ENCODE results near the gene CA9. TPM values are rescaled to one million over a fixed set of nuclear protein-coding genes. Genes with fewer than 3 reads are reported as not detected.

CA9 gene
- total and polyA plus RNA-seq, 4 donors = 0.38 to 3.1 (median 0.96) TPM; not detected in 1

- Histone ChIP-seq H3K4me3 (ENCODE audit: low read depth, low read length) (peak overlapping the region; percentile 88), H3K27ac (ENCODE audit: low read depth, low read length) (peak overlapping the region; percentile 95), H3K27me3 (ENCODE audit: control insufficient read depth, insufficient read depth, low read length) (no peaks in the 10 kb centered on the region), H3K36me3 (ENCODE audit: control insufficient read depth, insufficient read depth, low read length) (peaks cover 13% of the 10 kb centered on the region), H3K4me1 (ENCODE audit: control insufficient read depth, insufficient read depth, low read length) (peaks cover 34% of the 10 kb centered on the region), H3K9me3 (ENCODE audit: control insufficient read depth, insufficient read depth, low read length) (no peaks in the 10 kb centered on the region)
- DNase-seq (ENCODE audit: low read depth in 4 of 6, low spot score in 6 of 6) = no peak
- 60% methylated on average over 11 of the region's 12 CpGs for WGBS (ENCODE audit: insufficient coverage)
These were observed 15.1 kb downstream of the CA9 start for GRCh38 chr9:35688558-35689541.

- DNase-seq (ENCODE audit: low read depth in 4 of 6, low spot score in 6 of 6) = peak in 1 of 6 donors; percentile 45
- Histone ChIP-seq H3K27me3 (ENCODE audit: control insufficient read depth, insufficient read depth, low read length) (no peaks in the 10 kb centered on the region), H3K27ac (ENCODE audit: low read depth, low read length) (peak within 1 kb of the TSS; percentile 95), H3K4me3 (ENCODE audit: low read depth, low read length) (peak within 1 kb of the TSS; percentile 88), H3K9me3 (ENCODE audit: control insufficient read depth, insufficient read depth, low read length) (no peaks in the 10 kb centered on the region), H3K36me3 (ENCODE audit: control insufficient read depth, insufficient read depth, low read length) (peaks cover 9% of the 10 kb centered on the region), H3K4me1 (ENCODE audit: control insufficient read depth, insufficient read depth, low read length) (peaks cover 34% of the 10 kb centered on the region)
- 9% methylated on average over 57 of the region's 61 CpGs for WGBS (ENCODE audit: insufficient coverage)
These were observed 16.0 kb downstream of the CA9 start, which contains the start of gene TPM2 for GRCh38 chr9:35689542-35690293. TSS of gene TPM2 (minus strand) at chr9:35689925. CDS start at chr9:35689817, 108 bp downstream.

GRCh38 chr9:35690294-35690613 is 16.5 kb downstream of the CA9 start:
- H3K27ac ChIP-seq (ENCODE audit: low read depth, low read length) = peak overlapping the region; percentile 95
- H3K4me1 ChIP-seq (ENCODE audit: control insufficient read depth, insufficient read depth, low read length) = peaks cover 34% of the 10 kb centered on the region
- peak in 1 of 6 donors; percentile 48 for DNase-seq (ENCODE audit: low read depth in 4 of 6, low spot score in 6 of 6)
- WGBS (ENCODE audit: insufficient coverage) = 0% methylated on average over 21 of the region's 21 CpGs
- H3K27me3 ChIP-seq (ENCODE audit: control insufficient read depth, insufficient read depth, low read length) = no peaks in the 10 kb centered on the region
- peak overlapping the region; percentile 88 for H3K4me3 ChIP-seq (ENCODE audit: low read depth, low read length)
- H3K9me3 ChIP-seq (ENCODE audit: control insufficient read depth, insufficient read depth, low read length) = no peaks in the 10 kb centered on the region
- peaks cover 4% of the 10 kb centered on the region for H3K36me3 ChIP-seq (ENCODE audit: control insufficient read depth, insufficient read depth, low read length)

GRCh38 chr9:35690614-35691333 is 17.0 kb downstream of the CA9 start:
- H3K36me3 ChIP-seq (ENCODE audit: control insufficient read depth, insufficient read depth, low read length) = no peaks in the 10 kb centered on the region
- no peaks in the 10 kb centered on the region for H3K27me3 ChIP-seq (ENCODE audit: control insufficient read depth, insufficient read depth, low read length)
- H3K4me1 ChIP-seq (ENCODE audit: control insufficient read depth, insufficient read depth, low read length) = peaks cover 31% of the 10 kb centered on the region
- DNase-seq (ENCODE audit: low read depth in 4 of 6, low spot score in 6 of 6) = peak in 2 of 6 donors; percentile 67 to 82
- WGBS (ENCODE audit: insufficient coverage) = under 1% methylated on average over 51 of the region's 61 CpGs
- H3K27ac ChIP-seq (ENCODE audit: low read depth, low read length) = peak overlapping the region; percentile 95
- H3K4me3 ChIP-seq (ENCODE audit: low read depth, low read length) = peak overlapping the region; percentile 88
- H3K9me3 ChIP-seq (ENCODE audit: control insufficient read depth, insufficient read depth, low read length) = no peaks in the 10 kb centered on the region

- H3K4me1 ChIP-seq (ENCODE audit: control insufficient read depth, insufficient read depth, low read length) = peaks cover 27% of the 10 kb centered on the region
- H3K27ac ChIP-seq (ENCODE audit: low read depth, low read length) = peak overlapping the region; percentile 95
- no peaks in the 10 kb centered on the region for H3K27me3 ChIP-seq (ENCODE audit: control insufficient read depth, insufficient read depth, low read length)
- 26% methylated on average over 9 of the region's 10 CpGs for WGBS (ENCODE audit: insufficient coverage)
- no peaks in the 10 kb centered on the region for H3K9me3 ChIP-seq (ENCODE audit: control insufficient read depth, insufficient read depth, low read length)
- no peak for DNase-seq (ENCODE audit: low read depth in 4 of 6, low spot score in 6 of 6)
- peak overlapping the region; percentile 88 for H3K4me3 ChIP-seq (ENCODE audit: low read depth, low read length)
- no peaks in the 10 kb centered on the region for H3K36me3 ChIP-seq (ENCODE audit: control insufficient read depth, insufficient read depth, low read length)
These were observed 17.6 kb downstream of the CA9 start for GRCh38 chr9:35691334-35691650.

- no peak overlapping the region for H3K4me3 ChIP-seq (ENCODE audit: low read depth, low read length)
- no peak for DNase-seq (ENCODE audit: low read depth in 4 of 6, low spot score in 6 of 6)
- peaks cover 22% of the 10 kb centered on the region for H3K4me1 ChIP-seq (ENCODE audit: control insufficient read depth, insufficient read depth, low read length)
These were observed 18.1 kb downstream of the CA9 start for GRCh38 chr9:35691757-35692301.

GRCh38 chr9:35695943-35696401 is 22.2 kb downstream of the CA9 start:
- Histone ChIP-seq H3K27ac (ENCODE audit: low read depth, low read length) (no peak overlapping the region), H3K9me3 (ENCODE audit: control insufficient read depth, insufficient read depth, low read length) (no peaks in the 10 kb centered on the region), H3K27me3 (ENCODE audit: control insufficient read depth, insufficient read depth, low read length) (no peaks in the 10 kb centered on the region), H3K36me3 (ENCODE audit: control insufficient read depth, insufficient read depth, low read length) (peaks cover 38% of the 10 kb centered on the region), H3K4me1 (ENCODE audit: control insufficient read depth, insufficient read depth, low read length) (peaks cover 7% of the 10 kb centered on the region), H3K4me3 (ENCODE audit: low read depth, low read length) (no peak overlapping the region)
- DNase-seq (ENCODE audit: low read depth in 4 of 6, low spot score in 6 of 6) = no peak
- WGBS (ENCODE audit: insufficient coverage) = 94% methylated on average over 2 of the region's 3 CpGs

More at GRCh38 chr9:35691757-35692301, 18.1 kb downstream of the CA9 start:
- H3K36me3 ChIP-seq (ENCODE audit: control insufficient read depth, insufficient read depth, low read length) = no peaks in the 10 kb centered on the region
- peak overlapping the region; percentile 95 for H3K27ac ChIP-seq (ENCODE audit: low read depth, low read length)
- no peaks in the 10 kb centered on the region for H3K27me3 ChIP-seq (ENCODE audit: control insufficient read depth, insufficient read depth, low read length)
- H3K9me3 ChIP-seq (ENCODE audit: control insufficient read depth, insufficient read depth, low read length) = no peaks in the 10 kb centered on the region
- WGBS (ENCODE audit: insufficient coverage) = 72% methylated on average over 5 of the region's 13 CpGs

GRCh38 chr9:35696520-35697215 is 22.9 kb downstream of the CA9 start:
- H3K27ac ChIP-seq (ENCODE audit: low read depth, low read length) = no peak overlapping the region
- H3K4me1 ChIP-seq (ENCODE audit: control insufficient read depth, insufficient read depth, low read length) = peaks cover under 1% of the 10 kb centered on the region
- H3K4me3 ChIP-seq (ENCODE audit: low read depth, low read length) = no peak overlapping the region
- 27% methylated on average over 7 of the region's 9 CpGs for WGBS (ENCODE audit: insufficient coverage)
- no peaks in the 10 kb centered on the region for H3K27me3 ChIP-seq (ENCODE audit: control insufficient read depth, insufficient read depth, low read length)
- H3K9me3 ChIP-seq (ENCODE audit: control insufficient read depth, insufficient read depth, low read length) = no peaks in the 10 kb centered on the region
- H3K36me3 ChIP-seq (ENCODE audit: control insufficient read depth, insufficient read depth, low read length) = peaks cover 44% of the 10 kb centered on the region
- DNase-seq (ENCODE audit: low read depth in 4 of 6, low spot score in 6 of 6) = peak in 2 of 6 donors; percentile 53 to 59

All from spinal cord (tissue), 10 donors.